RWPE2 (cell line): ENCODE measurements around the gene DNMT3A.

Experiments
- ATAC-seq: fragments of 200-7000 bp; cut with Tn5 transposase; 3 replicates; pipeline ENCODE4 v1.9.1; 2021; ENCODE audit warnings: low read depth
- DNase-seq: peaks from one replicate; pipeline ENCODE4 v3.0.0-alpha.2; 2020; ENCODE audit warnings: low spot score
- H3K27ac ChIP-seq: fragments of 450-650 bp; 2 replicates; pipeline ENCODE4 v1.5.1; 2017; ENCODE audit warnings: mild to moderate bottlenecking; ENCODE audit not compliant: poor library complexity, severe bottlenecking
- H3K27me3 ChIP-seq: fragments of 250-450 bp; sonication (Bioruptor Pico); 2 replicates; pipeline ENCODE4 v1.5.1; 2021; ENCODE audit warnings: mild to moderate bottlenecking, moderate library complexity; ENCODE audit not compliant: insufficient read depth, poor library complexity, severe bottlenecking
- H3K36me3 ChIP-seq: fragments of 250-450 bp; sonication (Bioruptor Pico); 2 replicates; pipeline ENCODE4 v1.5.1; 2020; ENCODE audit warnings: low read depth, mild to moderate bottlenecking, moderate library complexity
- H3K4me1 ChIP-seq: fragments of 250-450 bp; sonication (Bioruptor Pico); 2 replicates; pipeline ENCODE4 v1.5.1; 2021; ENCODE audit warnings: mild to moderate bottlenecking, moderate library complexity; ENCODE audit not compliant: insufficient read depth, poor library complexity, severe bottlenecking
- H3K4me3 ChIP-seq: fragments of 250-450 bp; sonication (Bioruptor Pico); 2 replicates; pipeline ENCODE4 v1.5.1; 2021; ENCODE audit warnings: mild to moderate bottlenecking, moderate library complexity; ENCODE audit not compliant: severe bottlenecking
- H3K9me3 ChIP-seq: fragments of 250-450 bp; sonication (Bioruptor Pico); 2 replicates; pipeline ENCODE4 v1.5.1; 2021; ENCODE audit warnings: mild to moderate bottlenecking, moderate library complexity; ENCODE audit not compliant: severe bottlenecking
- TF ChIP-seq, protein P1 (sequence below): fragments of 450-650 bp; IDR thresholded peaks from one replicate; pipeline ENCODE4 v1.5.1; 2017; ENCODE audit warnings: mild to moderate bottlenecking, moderate library complexity; ENCODE audit not compliant: poor library complexity, severe bottlenecking

The DNMT3A gene

DNA sequence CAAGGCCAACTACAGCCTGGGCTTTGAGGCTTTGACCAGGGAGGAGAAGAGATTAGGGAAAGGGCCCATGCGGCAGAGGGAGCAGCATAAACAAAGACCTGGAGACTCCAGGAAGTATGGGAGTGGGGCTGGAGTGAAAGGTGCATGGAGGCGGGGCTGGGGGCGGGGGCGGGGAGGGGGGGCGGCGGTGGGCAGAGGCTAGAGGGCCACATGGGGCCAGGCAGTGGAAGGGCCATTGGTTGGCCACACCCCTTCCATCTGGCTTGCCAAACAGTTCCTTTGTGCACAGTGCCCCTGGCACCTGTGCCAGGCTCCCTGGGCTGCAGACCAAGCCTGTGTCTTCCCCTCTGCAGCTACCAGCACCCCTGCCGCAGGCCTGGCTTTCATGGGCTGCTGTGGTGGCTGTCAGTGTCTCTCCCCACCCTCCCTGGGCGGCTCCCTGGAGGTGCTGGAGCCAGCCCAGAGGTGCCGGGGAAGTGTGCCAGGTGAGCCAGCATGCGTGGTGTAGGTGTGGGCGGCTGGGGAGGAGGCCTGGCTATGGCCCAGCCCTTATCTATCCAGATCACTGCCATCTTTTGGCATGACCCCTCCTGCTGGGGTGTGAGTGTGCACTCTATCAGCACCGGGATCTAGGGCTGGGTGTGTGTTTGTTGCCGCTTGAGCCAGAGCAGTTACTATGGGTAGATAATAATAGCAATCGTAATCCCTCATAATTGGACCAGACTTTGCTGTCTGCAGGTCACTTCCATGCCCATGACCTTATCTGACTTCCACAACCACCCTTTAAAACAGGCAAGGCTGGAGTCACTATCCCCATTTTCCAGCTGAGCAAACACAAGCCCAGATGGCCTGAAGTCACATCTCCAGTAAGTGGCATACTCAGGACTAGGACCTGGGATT, 30.5 kb downstream of the DNMT3A start:
- TF ChIP-seq, protein P1, sequence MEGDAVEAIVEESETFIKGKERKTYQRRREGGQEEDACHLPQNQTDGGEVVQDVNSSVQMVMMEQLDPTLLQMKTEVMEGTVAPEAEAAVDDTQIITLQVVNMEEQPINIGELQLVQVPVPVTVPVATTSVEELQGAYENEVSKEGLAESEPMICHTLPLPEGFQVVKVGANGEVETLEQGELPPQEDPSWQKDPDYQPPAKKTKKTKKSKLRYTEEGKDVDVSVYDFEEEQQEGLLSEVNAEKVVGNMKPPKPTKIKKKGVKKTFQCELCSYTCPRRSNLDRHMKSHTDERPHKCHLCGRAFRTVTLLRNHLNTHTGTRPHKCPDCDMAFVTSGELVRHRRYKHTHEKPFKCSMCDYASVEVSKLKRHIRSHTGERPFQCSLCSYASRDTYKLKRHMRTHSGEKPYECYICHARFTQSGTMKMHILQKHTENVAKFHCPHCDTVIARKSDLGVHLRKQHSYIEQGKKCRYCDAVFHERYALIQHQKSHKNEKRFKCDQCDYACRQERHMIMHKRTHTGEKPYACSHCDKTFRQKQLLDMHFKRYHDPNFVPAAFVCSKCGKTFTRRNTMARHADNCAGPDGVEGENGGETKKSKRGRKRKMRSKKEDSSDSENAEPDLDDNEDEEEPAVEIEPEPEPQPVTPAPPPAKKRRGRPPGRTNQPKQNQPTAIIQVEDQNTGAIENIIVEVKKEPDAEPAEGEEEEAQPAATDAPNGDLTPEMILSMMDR, result no peak
- DNase-seq, result no peak
- H3K4me1 ChIP-seq, result no peaks in the 10 kb centered on the region
- H3K9me3 ChIP-seq, result no peaks in the 10 kb centered on the region
- no peaks in the 10 kb centered on the region for H3K27me3 ChIP-seq
- no peak overlapping the region for H3K4me3 ChIP-seq
- H3K27ac ChIP-seq, result no peak overlapping the region
- no peaks in the 10 kb centered on the region for H3K36me3 ChIP-seq
- peak; percentile 84 for ATAC-seq

DNA sequence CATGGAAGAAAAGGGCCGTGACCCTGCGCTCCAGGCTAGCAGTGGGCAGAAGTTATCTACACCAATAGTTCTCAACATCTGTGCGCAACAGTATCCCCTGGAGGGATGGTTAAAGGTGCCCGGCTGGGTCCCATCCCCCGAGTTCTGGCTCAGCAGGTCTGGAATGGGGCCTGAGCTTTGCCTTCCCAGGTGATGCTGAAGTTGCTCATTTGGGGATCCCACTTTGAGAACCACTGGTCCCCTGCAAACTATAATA, 31.1 kb downstream of the DNMT3A start:
- Histone ChIP-seq H3K4me3 (no peak overlapping the region), H3K4me1 (no peaks in the 10 kb centered on the region)

DNA sequence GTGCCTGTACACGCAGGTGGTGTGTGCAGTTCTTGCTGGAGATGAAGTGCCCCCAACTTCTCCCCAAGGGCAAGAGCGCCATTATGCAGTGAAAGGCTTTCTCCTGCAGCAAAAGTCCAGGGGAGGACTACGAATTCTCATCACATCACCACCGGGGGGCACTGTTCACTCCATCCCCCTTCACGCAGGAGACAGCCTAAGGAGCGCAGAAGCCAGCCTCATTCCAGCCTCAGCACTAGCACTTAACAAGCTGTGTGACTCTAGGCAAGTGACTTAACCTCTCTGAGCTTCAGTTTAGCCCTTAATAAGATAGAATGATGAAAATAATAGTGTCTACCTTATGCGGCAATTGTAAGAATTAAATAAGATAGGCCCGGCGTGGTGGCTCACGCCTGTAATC, 32.3 kb downstream of the DNMT3A start:
- no peak for ATAC-seq
- no peak for DNase-seq
- Histone ChIP-seq H3K4me1 (no peaks in the 10 kb centered on the region), H3K36me3 (no peaks in the 10 kb centered on the region), H3K9me3 (no peaks in the 10 kb centered on the region), H3K27ac (no peak overlapping the region), H3K4me3 (no peak overlapping the region), H3K27me3 (no peaks in the 10 kb centered on the region)
- TF ChIP-seq, protein P1, result peak; percentile 31

More for the DNA sequence above, 31.1 kb downstream of the DNMT3A start:
- TF ChIP-seq, protein P1, result no peak
- no peaks in the 10 kb centered on the region for H3K9me3 ChIP-seq
- DNase-seq, result no peak
- H3K36me3 ChIP-seq, result no peaks in the 10 kb centered on the region
- H3K27me3 ChIP-seq, result no peaks in the 10 kb centered on the region
- ATAC-seq, result no peak
- no peak overlapping the region for H3K27ac ChIP-seq

DNA sequence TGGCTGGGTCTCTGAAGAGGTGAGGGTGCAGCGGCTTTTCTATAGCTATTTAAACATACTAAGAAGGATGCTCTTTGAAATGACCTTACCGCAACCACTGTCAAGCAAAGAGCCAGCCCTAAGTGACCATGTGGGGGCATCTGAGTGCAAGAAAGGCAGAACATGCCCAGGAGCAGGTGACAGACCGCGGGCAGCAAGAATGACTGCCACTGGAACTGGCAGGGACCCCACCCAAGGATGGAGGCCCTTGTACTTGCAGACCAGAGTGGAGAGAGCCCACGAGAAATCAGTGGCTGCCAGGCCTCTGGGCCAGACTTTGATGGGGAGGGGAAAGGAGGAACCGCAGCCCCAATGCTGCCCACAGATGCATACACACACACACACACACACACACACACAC, 33.1 kb downstream of the DNMT3A start:
- DNase-seq, result no peak
- no peaks in the 10 kb centered on the region for H3K9me3 ChIP-seq
- H3K27ac ChIP-seq, result no peak overlapping the region
- no peaks in the 10 kb centered on the region for H3K36me3 ChIP-seq
- TF ChIP-seq, protein P1, result no peak
- no peaks in the 10 kb centered on the region for H3K27me3 ChIP-seq
- no peaks in the 10 kb centered on the region for H3K4me1 ChIP-seq
- H3K4me3 ChIP-seq, result no peak overlapping the region
- no peak for ATAC-seq

DNA sequence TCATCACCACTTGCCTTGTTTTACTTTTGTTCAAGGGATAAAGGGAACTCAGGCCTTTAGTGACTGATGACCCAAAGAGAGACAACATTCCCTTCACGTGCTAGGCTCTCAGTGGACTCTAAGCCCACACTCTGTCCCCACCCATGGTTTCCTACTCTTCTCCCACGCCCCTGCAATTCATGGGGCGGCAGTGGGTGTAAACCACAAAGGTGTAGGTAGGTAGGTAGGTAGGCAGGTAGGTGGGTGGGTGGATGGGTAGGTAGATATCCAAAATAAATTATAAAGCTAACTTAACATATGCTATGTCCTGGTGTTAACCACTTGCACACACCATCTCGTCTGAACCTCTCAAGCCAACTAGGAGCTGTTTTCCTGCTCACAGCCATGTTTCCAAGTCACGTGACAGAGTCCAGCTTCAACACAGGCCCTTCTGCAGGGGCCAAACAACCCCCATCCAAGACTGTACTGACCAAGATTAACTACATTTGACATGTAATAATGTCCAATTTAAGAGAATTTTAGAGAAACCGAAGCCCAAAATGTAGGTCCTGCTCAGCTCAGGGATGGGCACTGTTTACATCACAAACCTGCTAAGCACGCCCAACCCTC, 33.7 kb downstream of the DNMT3A start:
- no peak overlapping the region for H3K4me3 ChIP-seq
- DNase-seq (no peak), ATAC-seq (no peak)
- no peaks in the 10 kb centered on the region for H3K9me3 ChIP-seq
- TF ChIP-seq, protein P1, result no peak
- H3K27me3 ChIP-seq, result no peaks in the 10 kb centered on the region
- no peak overlapping the region for H3K27ac ChIP-seq
- H3K36me3 ChIP-seq, result no peaks in the 10 kb centered on the region
- no peaks in the 10 kb centered on the region for H3K4me1 ChIP-seq
